IMR-90 (cell line): Measurements from ENCODE around the gene CACYBP. TPM values are rescaled to one million over a fixed set of nuclear protein-coding genes. Genes with fewer than 3 reads are reported as not detected.

ENCODE experiments used
- ATAC-seq: fragments of 200-7000 bp; cut with Tn5 transposase; 2 replicates; pipeline ENCODE4 v1.9.1; 2020; ENCODE audit warnings: low read depth, mild to moderate bottlenecking, moderate library complexity
- BruUV-seq: library from RNA; stranded (reverse); fragments of 400-500 nt; replicated peaks from 2 replicates; lab custom pipeline; 2021; lab: Mats Ljungman, UMichigan
- CTCF ChIA-PET: fragments of 300-600 bp; formaldehyde crosslinking; extraction: SDS; loops from one replicate; lab custom pipeline; 2021; ENCODE audit warnings: antibody characterized with exemption; lab: Yijun Ruan, JAX
- POLR2A ChIA-PET: fragments of 300-600 bp; sonication (Branson Sonifier 250); formaldehyde crosslinking; loops from one replicate; lab custom pipeline; 2022; ENCODE audit warnings: antibody characterized with exemption; ENCODE audit not compliant: unreplicated experiment; lab: Charles Lee
- DNase-seq: peaks from one replicate; pipeline ENCODE4 v3.0.0; 2013
- H2AFZ ChIP-seq: replicated peaks from 2 replicates; pipeline ENCODE3; 2013; ENCODE audit warnings: low read length, mild to moderate bottlenecking; ENCODE audit not compliant: poor library complexity
- H2AK5ac ChIP-seq: 2 replicates; pipeline ENCODE4 v1.6.1; 2013; ENCODE audit warnings: low read depth, low read length, inconsistent platforms
- H2AK9ac ChIP-seq: replicated peaks from 2 replicates; pipeline ENCODE3; 2013; ENCODE audit warnings: mild to moderate bottlenecking, low read depth, low read length, moderate library complexity; ENCODE audit not compliant: poor library complexity
- H2BK120ac ChIP-seq: 2 replicates; pipeline ENCODE4 v1.6.1; 2013; ENCODE audit warnings: low read depth, low read length, inconsistent platforms
- H2BK15ac ChIP-seq: 3 replicates; pipeline ENCODE4 v1.6.1; 2013; ENCODE audit warnings: low read depth, low read length, inconsistent platforms
- H2BK20ac ChIP-seq: 2 replicates; pipeline ENCODE4 v1.6.1; 2013; ENCODE audit warnings: low read depth, mild to moderate bottlenecking, inconsistent platforms, low read length, moderate library complexity
- H2BK5ac ChIP-seq: 2 replicates; pipeline ENCODE4 v1.6.1; 2013; ENCODE audit warnings: mild to moderate bottlenecking, low read depth, low read length, inconsistent platforms; ENCODE audit not compliant: poor library complexity, severe bottlenecking
- H3K14ac ChIP-seq: replicated peaks from 2 replicates; pipeline ENCODE4 v1.6.1; 2013; ENCODE audit warnings: low read depth, low read length, inconsistent platforms
- H3K18ac ChIP-seq: 2 replicates; pipeline ENCODE4 v1.6.1; 2013; ENCODE audit warnings: low read depth, low read length, control low read depth
- H3K23ac ChIP-seq: 2 replicates; pipeline ENCODE4 v1.6.1; 2013; ENCODE audit warnings: low read depth, low read length, inconsistent platforms
- H3K27ac ChIP-seq: 2 replicates; pipeline ENCODE4 v1.5.1; 2013; ENCODE audit warnings: mild to moderate bottlenecking, control low read depth, low read length; ENCODE audit not compliant: insufficient read depth
- H3K27me3 ChIP-seq: 2 replicates; pipeline ENCODE4 v1.6.1; 2013; ENCODE audit warnings: low read length; ENCODE audit not compliant: control insufficient read depth, insufficient read depth
- H3K36me3 ChIP-seq: 2 replicates; pipeline ENCODE4 v1.6.1; 2013; ENCODE audit warnings: low read length, mixed read lengths; ENCODE audit not compliant: control insufficient read depth, insufficient read depth
- H3K4ac ChIP-seq: 2 replicates; pipeline ENCODE4 v1.6.1; 2013; ENCODE audit warnings: low read depth, low read length, inconsistent platforms
- H3K4me1 ChIP-seq: 2 replicates; pipeline ENCODE4 v1.6.1; 2013; ENCODE audit warnings: low read length, mixed read lengths; ENCODE audit not compliant: control insufficient read depth, insufficient read depth
- H3K4me2 ChIP-seq: 2 replicates; pipeline ENCODE4 v1.6.1; 2013; ENCODE audit warnings: low read depth, mild to moderate bottlenecking, control low read depth, low read length, moderate library complexity
- H3K4me3 ChIP-seq: 2 replicates; pipeline ENCODE4 v1.5.1; 2013; ENCODE audit warnings: low read depth, mild to moderate bottlenecking, control low read depth, low read length, moderate library complexity; ENCODE audit not compliant: insufficient read depth
- H3K56ac ChIP-seq: 2 replicates; pipeline ENCODE4 v1.6.1; 2013; ENCODE audit warnings: low read length, inconsistent platforms; ENCODE audit not compliant: insufficient read depth; ENCODE audit errors: extremely low read depth
- H3K79me1 ChIP-seq, 2 experiments: 2 replicates each; pipeline ENCODE4 v1.6.1; 2013; ENCODE audit warnings: low read length in 2 of 2, inconsistent platforms in 1 of 2, low read depth in 1 of 2
- H3K9ac ChIP-seq: 2 replicates; pipeline ENCODE4 v1.6.1; 2013; ENCODE audit warnings: low read depth, low read length, control low read depth
- H3K9me1 ChIP-seq: 2 replicates; pipeline ENCODE4 v1.6.1; 2013; ENCODE audit warnings: low read length, inconsistent platforms; ENCODE audit not compliant: insufficient read depth
- H3K9me3 ChIP-seq: 2 replicates; pipeline ENCODE4 v1.6.1; 2013; ENCODE audit warnings: low read length; ENCODE audit not compliant: control insufficient read depth, insufficient read depth
- H4K20me1 ChIP-seq: 2 replicates; pipeline ENCODE4 v1.6.1; 2013; ENCODE audit warnings: low read length, inconsistent platforms; ENCODE audit not compliant: insufficient read depth
- H4K5ac ChIP-seq: 2 replicates; pipeline ENCODE4 v1.6.1; 2013; ENCODE audit warnings: mild to moderate bottlenecking, low read depth, low read length, control low read depth
- H4K8ac ChIP-seq, 2 experiments: 2 replicates each; pipeline ENCODE4 v1.6.1; 2013; ENCODE audit warnings: low read depth in 2 of 2, low read length in 2 of 2, control low read depth in 1 of 2, inconsistent platforms in 1 of 2
- H4K91ac ChIP-seq: 2 replicates; pipeline ENCODE4 v1.6.1; 2013; ENCODE audit warnings: low read depth, low read length, inconsistent platforms; ENCODE audit not compliant: insufficient read depth
- FOS ChIP-seq: fragments of 150-350 bp; IDR thresholded peaks from 2 replicates; pipeline ENCODE4 v1.6.1; 2016; ENCODE audit warnings: low read depth, low read length
- WGBS, 2 experiments: methylation state at CpG; one replicate each; pipeline versions ENCODE4 v1.1.5 to v1.1.7; 2013; ENCODE audit warnings: missing lambda C conversion rate in 2 of 2; ENCODE audit not compliant: insufficient read length in 1 of 2; ENCODE audit errors: extremely low coverage in 2 of 2; 5-methylcytosine and 5-hydroxymethylcytosine counted together
- dilution Hi-C: fragments of 300-500 bp; cut with HindIII; formaldehyde crosslinking; loops from one replicate; pipeline ENCODE4 v1.14.3; 2018; ENCODE audit warnings: low sequenced_read_pairs; ENCODE audit not compliant: unreplicated experiment
- in situ Hi-C: fragments of 300-500 bp; cut with MboI; formaldehyde crosslinking; loops from 3 replicates; pipeline ENCODE4 v1.14.3; 2019; ENCODE audit warnings: low sequenced_read_pairs, inconsistent platforms, mixed read lengths
- intact Hi-C: fragments of 100-400 bp; cut with micrococcal nuclease; formaldehyde crosslinking; loops from 2 replicates; pipeline ENCODE4 v1.10.0; 2022
- polyA plus RNA-seq, 3 experiments: library from polyadenylated mRNA; depleted of rRNA; stranded (reverse); fragments of >200 nt; gene quantifications; 2 replicates each; pipeline ENCODE4 v1.2.3, GENCODE V29; 2012; ENCODE audit warnings: low replicate concordance in 1 of 3
- total RNA-seq: library from RNA; depleted of rRNA; stranded (reverse); fragments of >200 nt; gene quantifications from 2 replicates; pipeline ENCODE4 v1.2.3, GENCODE V29; 2012
- TF ChIP-seq, protein P1 (sequence below): fragments of 150-350 bp; IDR thresholded peaks from 2 replicates; pipeline ENCODE4 v1.6.1; 2016; ENCODE audit warnings: low read depth, mild to moderate bottlenecking, low read length, moderate library complexity, borderline replicate concordance

CACYBP gene
- total and polyA plus RNA-seq, 2 of the 4 experiments (the other 2 are of a cell fraction): 61.8 to 62.8 TPM

DNA sequence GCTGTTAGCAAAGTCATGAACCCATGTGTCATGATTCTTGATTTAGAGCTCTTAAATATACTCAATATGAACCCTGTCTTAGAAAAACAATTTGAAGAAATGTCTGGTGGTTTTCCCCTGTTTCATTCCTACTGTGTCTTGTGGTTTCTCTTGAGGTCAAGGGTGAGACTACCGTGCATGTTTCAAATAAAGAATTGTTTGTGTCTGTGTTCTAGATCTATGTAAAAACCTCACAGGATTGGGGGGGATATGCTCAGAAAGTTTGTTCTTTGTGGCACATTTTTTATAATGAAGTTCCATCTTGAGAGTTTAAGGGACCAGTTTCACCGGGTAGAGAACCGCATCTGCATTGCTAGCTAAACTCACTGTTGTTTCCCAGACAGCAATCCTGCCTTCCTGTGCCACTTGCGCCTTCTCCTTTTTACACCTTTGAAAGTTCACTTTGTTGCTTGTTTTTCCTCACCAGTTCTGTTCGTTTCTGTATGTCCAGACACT is 30.9 kb upstream of the CACYBP start:
- Histone ChIP-seq H3K4me1 (no peaks in the 10 kb centered on the region), H2AFZ (no peak overlapping the region), H3K79me1 (no peaks in the 10 kb centered on the region), H2BK120ac (no peak overlapping the region), H3K27ac (no peak overlapping the region), H4K8ac (no peak overlapping the region), H2BK15ac (no peak overlapping the region), H4K20me1 (no peaks in the 10 kb centered on the region), H4K91ac (no peak overlapping the region), H3K18ac (no peak overlapping the region), H2AK9ac (no peak overlapping the region), H3K4me2 (no peak overlapping the region), H3K9me3 (no peaks in the 10 kb centered on the region), H3K23ac (no peak overlapping the region), H3K9ac (no peak overlapping the region), H3K9me1 (no peaks in the 10 kb centered on the region), H3K27me3 (peaks cover 8% of the 10 kb centered on the region; the same call in 1 of the 2 replicates), H3K4me3 (no peak overlapping the region), H3K14ac (no peak overlapping the region), H2AK5ac (no peak overlapping the region), H3K36me3 (no peaks in the 10 kb centered on the region), H2BK20ac (no peak overlapping the region), H4K5ac (no peak overlapping the region), H3K56ac (no peak overlapping the region), H3K4ac (no peak overlapping the region), H2BK5ac (no peak overlapping the region)
- BruUV-seq: no TSS peak
- CTCF ChIA-PET: no interaction called here
- ATAC-seq (peak; percentile 56), DNase-seq (peak; percentile 57)
- in situ Hi-C loops: no loop called here
- no CpG with 5 or more reads among the region's 5 CpGs for WGBS, 2 experiments
- POLR2A ChIA-PET: no interaction called here
- intact Hi-C loops: no loop called here
- dilution Hi-C loops: no loop called here
- no peak for TF ChIP-seq FOS
- TF ChIP-seq, protein P1, sequence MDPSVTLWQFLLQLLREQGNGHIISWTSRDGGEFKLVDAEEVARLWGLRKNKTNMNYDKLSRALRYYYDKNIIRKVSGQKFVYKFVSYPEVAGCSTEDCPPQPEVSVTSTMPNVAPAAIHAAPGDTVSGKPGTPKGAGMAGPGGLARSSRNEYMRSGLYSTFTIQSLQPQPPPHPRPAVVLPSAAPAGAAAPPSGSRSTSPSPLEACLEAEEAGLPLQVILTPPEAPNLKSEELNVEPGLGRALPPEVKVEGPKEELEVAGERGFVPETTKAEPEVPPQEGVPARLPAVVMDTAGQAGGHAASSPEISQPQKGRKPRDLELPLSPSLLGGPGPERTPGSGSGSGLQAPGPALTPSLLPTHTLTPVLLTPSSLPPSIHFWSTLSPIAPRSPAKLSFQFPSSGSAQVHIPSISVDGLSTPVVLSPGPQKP: no peak
